Panc1 (cell line): ENCODE results near the gene GPR37L1.

Experiments
- CTCF ChIP-seq: fragments of 450-650 bp; IDR thresholded peaks from 2 replicates; pipeline ENCODE4 v1.5.1; 2017; ENCODE audit warnings: mild to moderate bottlenecking
- POLR2AphosphoS5 ChIP-seq: IDR thresholded peaks from 2 replicates; pipeline ENCODE4 v1.6.1; 2012; ENCODE audit warnings: mild to moderate bottlenecking, low read depth, low read length, moderate library complexity

GRCh38 chr1:202144402-202145067 lies 21.8 kb downstream of the GPR37L1 start, which contains the start of gene ARL8A:
- no peak for TF ChIP-seq POLR2AphosphoS5
- no peak for TF ChIP-seq CTCF
